HEK293T (cell line): Measurements from ENCODE around the gene FRK.
"Not testable (repeated sequence)": the region's sequence is repeated elsewhere in the genome, so short reads cannot be mapped to it uniquely, and the experiment has no call there.

Experiments used
- CTCF ChIA-PET: fragments of 350-600 bp; formaldehyde crosslinking; extraction: SDS; loops from one replicate; lab custom pipeline; 2021; ENCODE audit warnings: antibody characterized with exemption, inconsistent platforms; lab: Yijun Ruan, JAX
- POLR2A ChIA-PET: fragments of 350-600 bp; formaldehyde crosslinking; extraction: SDS; loops from one replicate; lab custom pipeline; 2020; ENCODE audit warnings: antibody characterized with exemption, inconsistent platforms; lab: Yijun Ruan, JAX
- DNase-seq: peaks from one replicate; pipeline ENCODE4 v3.0.0; 2012; ENCODE audit warnings: mixed read lengths; ENCODE audit errors: extremely low spot score
- ARNT ChIP-seq: fragments of 450-650 bp; IDR thresholded peaks from 2 replicates; pipeline ENCODE4 v1.6.1; 2017; ENCODE audit warnings: mild to moderate bottlenecking
- BHLHE40 ChIP-seq: fragments of 450-650 bp; IDR thresholded peaks from 2 replicates; pipeline ENCODE4 v1.6.1; 2016; ENCODE audit warnings: mild to moderate bottlenecking, moderate library complexity, borderline replicate concordance
- CTBP1 ChIP-seq: fragments of 450-650 bp; IDR thresholded peaks from 2 replicates; pipeline ENCODE4 v1.6.1; 2016; ENCODE audit warnings: borderline replicate concordance
- ELF4 ChIP-seq: fragments of 450-650 bp; IDR thresholded peaks from 2 replicates; pipeline ENCODE4 v1.6.1; 2017; ENCODE audit warnings: antibody characterized with exemption
- FOXA1 ChIP-seq: fragments of 450-650 bp; IDR thresholded peaks from 2 replicates; pipeline ENCODE4 v1.6.1; 2016; ENCODE audit warnings: mild to moderate bottlenecking
- FOXK2 ChIP-seq: fragments of 450-650 bp; IDR thresholded peaks from 2 replicates; pipeline ENCODE4 v1.6.1; 2016; ENCODE audit warnings: mild to moderate bottlenecking
- FOXM1 ChIP-seq: fragments of 450-650 bp; IDR thresholded peaks from 2 replicates; pipeline ENCODE4 v1.6.1; 2017; ENCODE audit warnings: mild to moderate bottlenecking, borderline replicate concordance
- HDGF ChIP-seq: fragments of 450-650 bp; IDR thresholded peaks from 2 replicates; pipeline ENCODE4 v1.6.1; 2017; ENCODE audit warnings: antibody characterized with exemption, borderline replicate concordance
- L3MBTL2 ChIP-seq: fragments of 450-650 bp; conservative IDR thresholded peaks from 2 replicates; pipeline ENCODE4 v1.6.1; 2016; ENCODE audit warnings: mild to moderate bottlenecking
- LEF1 ChIP-seq: fragments of 450-650 bp; IDR thresholded peaks from 2 replicates; pipeline ENCODE4 v1.6.1; 2017; ENCODE audit warnings: mild to moderate bottlenecking, borderline replicate concordance
- NFRKB ChIP-seq: fragments of 450-650 bp; IDR thresholded peaks from 2 replicates; pipeline ENCODE4 v1.6.1; 2016; ENCODE audit warnings: mild to moderate bottlenecking, moderate library complexity
- PKNOX1 ChIP-seq: fragments of 450-650 bp; IDR thresholded peaks from 2 replicates; pipeline ENCODE4 v1.6.1; 2016
- SP1 ChIP-seq: fragments of 450-650 bp; IDR thresholded peaks from 2 replicates; pipeline ENCODE4 v1.6.1; 2017
- SUZ12 ChIP-seq: fragments of 450-650 bp; IDR thresholded peaks from 2 replicates; pipeline ENCODE4 v1.6.1; 2016; ENCODE audit warnings: mild to moderate bottlenecking
- TARDBP ChIP-seq: fragments of 450-650 bp; IDR thresholded peaks from 2 replicates; pipeline ENCODE4 v1.6.1; 2016
- ZNF384 ChIP-seq: fragments of 450-650 bp; IDR thresholded peaks from 2 replicates; pipeline ENCODE4 v1.6.1; 2016

FRK gene

DNA sequence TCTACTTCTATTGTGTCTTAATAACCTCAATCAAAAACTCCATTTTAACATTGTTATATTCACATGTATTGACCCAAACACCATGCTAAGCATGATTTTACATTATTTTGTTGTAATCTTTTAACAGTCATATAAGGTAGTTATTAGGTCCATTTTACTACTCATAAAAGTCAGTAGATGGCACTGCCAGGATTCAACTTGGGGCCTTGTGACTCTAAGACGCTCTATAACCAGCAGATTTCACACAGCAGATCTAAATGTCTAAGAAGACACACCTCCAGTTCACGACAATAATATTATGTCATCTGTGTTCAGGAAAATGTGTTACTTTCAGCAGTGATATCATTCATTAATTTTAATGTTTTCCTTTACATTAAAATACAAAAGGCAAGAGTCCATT lies 88.0 kb downstream of the FRK start:
- DNase-seq: no peak
- ChIA-PET CTCF (interaction anchor here (0.7 kb wide), 1 partner anchor 83 kb away, joined by 3 read pairs; no protein-coding TSS in a partner anchor), POLR2A (interaction anchor here (0.5 kb wide), 1 partner anchor 9 kb away, joined by 3 read pairs; no protein-coding TSS in a partner anchor)
- no peak for TF ChIP-seq ELF4
- no peak for TF ChIP-seq SUZ12
- no peak for TF ChIP-seq CTBP1
- no peak for TF ChIP-seq ZNF384
- TF ChIP-seq FOXK2: no peak
- TF ChIP-seq NFRKB: no peak
- TF ChIP-seq ARNT: no peak

- no peak for DNase-seq
- TF ChIP-seq SP1: no peak
- TF ChIP-seq ARNT: no peak
- no peak for TF ChIP-seq PKNOX1
- TF ChIP-seq HDGF: no peak
- TF ChIP-seq LEF1: no peak
- no peak for TF ChIP-seq FOXA1
- no peak for TF ChIP-seq SUZ12
- TF ChIP-seq BHLHE40: no peak
- no peak for TF ChIP-seq NFRKB
- TF ChIP-seq ELF4: no peak
- no peak for TF ChIP-seq L3MBTL2
- TF ChIP-seq CTBP1: no peak
- TF ChIP-seq FOXM1: no peak
- TF ChIP-seq ZNF384: no peak
- POLR2A ChIA-PET: no interaction called here
- CTCF ChIA-PET: interaction anchor here (0.6 to 0.7 kb wide), 3 partner anchors 72 to 125 kb away, joined by 3 read pairs; no protein-coding TSS in a partner anchor
Observed at GRCh38 chr6:115971785-115972184, 88.9 kb downstream of the FRK start.

DNA sequence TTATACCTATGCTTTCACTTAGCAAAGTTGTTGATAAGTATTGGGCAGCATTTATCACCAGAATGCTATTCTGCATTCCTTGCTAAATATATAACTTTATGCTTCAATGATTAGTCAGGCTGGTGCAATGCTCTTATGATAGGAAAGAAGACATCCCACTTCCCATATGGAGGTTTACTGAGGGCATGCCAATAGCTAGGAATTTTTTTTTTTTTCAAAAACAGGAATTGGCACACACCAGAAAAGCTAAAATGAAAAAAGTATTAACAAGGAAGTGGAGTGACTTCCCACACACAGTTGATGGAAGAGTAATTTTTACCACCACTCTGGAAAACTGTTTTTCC lies 90.8 kb downstream of the FRK start:
- ChIA-PET POLR2A (no interaction called here), CTCF (no interaction called here)
- no peak for DNase-seq
- TF ChIP-seq ZNF384: no peak
- TF ChIP-seq CTBP1: no peak
- no peak for TF ChIP-seq FOXK2

DNA sequence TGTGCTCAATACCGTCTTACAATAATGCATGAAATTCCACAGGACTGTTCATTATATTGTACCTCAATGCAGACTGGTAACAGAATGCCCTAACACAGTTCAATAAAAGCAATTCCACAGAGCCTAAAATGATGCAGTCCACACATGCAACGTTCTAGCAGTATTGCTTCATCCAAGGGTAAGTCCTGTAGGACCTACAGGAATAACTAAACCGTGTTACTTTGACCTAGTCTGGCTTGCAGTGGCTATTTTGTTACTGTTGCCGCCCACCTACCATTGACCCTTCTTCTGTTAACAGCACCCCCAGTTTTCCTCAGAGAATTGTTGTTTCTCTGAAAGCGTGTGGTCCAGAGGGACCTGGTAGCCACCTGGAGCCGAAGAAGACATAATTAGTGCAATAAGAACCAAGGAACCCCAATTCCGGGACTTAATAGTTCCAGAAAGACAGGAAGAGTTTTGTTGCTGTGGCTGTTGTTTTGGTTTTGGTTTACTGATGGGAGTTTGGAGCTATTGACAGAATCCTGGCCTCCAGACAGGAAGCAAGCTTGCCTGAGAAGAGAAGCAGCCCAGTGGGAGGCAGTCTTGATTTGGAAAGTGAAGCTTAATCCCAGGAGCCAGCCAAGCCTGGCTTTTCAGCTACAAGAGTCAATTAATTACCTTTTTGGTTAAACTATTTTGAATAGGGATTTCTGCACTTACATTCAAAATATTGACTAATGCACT lies 91.3 kb downstream of the FRK start:
- DNase-seq: no peak
- CTCF ChIA-PET: no interaction called here
- TF ChIP-seq FOXM1 (no peak), HDGF (no peak), FOXK2 (no peak), PKNOX1 (no peak), L3MBTL2 (no peak), TARDBP (no peak)
- POLR2A ChIA-PET: no interaction called here

GRCh38 chr6:115960286-115960685 lies 100.4 kb downstream of the FRK start:
- CTCF ChIA-PET: not testable (repeated sequence)

DNA sequence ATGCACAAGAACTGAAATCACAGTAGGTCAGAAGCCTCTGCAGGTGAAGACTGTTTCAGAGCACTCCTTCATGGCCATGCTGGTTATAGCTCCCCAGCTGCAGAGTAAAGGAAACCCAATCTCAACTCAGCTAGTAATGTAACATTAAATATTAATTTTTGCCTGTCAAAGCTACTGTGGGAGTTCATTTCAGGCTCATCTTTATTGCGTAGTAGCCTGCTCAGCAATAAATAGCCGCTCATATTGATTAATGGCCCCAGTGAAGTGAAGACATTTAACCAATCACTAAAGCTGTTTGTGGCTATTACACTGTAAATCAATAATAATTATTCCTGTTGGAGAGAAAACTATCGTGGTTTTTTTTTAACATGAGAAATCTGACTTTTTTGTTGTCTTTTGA lies 101.7 kb downstream of the FRK start:
- POLR2A ChIA-PET: no interaction called here
- DNase-seq: no peak
- CTCF ChIA-PET: no interaction called here
- TF ChIP-seq NFRKB (no peak), HDGF (no peak), ARNT (no peak), FOXM1 (no peak), ZNF384 (no peak), FOXA1 (no peak), FOXK2 (no peak), BHLHE40 (no peak), SUZ12 (no peak), CTBP1 (no peak), PKNOX1 (no peak), TARDBP (no peak), L3MBTL2 (no peak), ELF4 (no peak), LEF1 (no peak), SP1 (no peak)

More at GRCh38 chr6:115960286-115960685, 100.4 kb downstream of the FRK start:
- POLR2A ChIA-PET, DNase-seq: not testable (repeated sequence)

DNA sequence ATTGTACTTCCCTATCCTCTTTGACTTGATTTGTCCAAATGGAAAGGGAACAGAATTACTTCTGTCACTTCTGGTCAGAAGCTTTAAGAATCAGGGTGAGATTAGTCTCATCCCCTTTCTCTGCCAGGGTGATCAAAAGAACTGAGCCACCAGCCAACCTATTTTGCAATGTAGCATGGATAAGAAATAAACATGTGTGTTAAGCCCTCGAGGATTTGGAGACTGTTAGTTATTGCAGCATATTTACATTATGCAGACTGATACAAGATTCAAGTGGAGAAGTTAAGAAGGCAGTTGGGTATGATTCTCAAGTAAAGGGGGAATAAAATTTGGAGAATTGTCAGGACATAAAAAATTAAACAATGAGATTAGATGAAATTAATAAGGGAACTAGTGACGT lies 106.0 kb downstream of the FRK start:
- ChIA-PET CTCF (no interaction called here), POLR2A (no interaction called here)
- TF ChIP-seq SUZ12: no peak
- no peak for TF ChIP-seq CTBP1
- no peak for TF ChIP-seq SP1
- no peak for TF ChIP-seq TARDBP
- no peak for TF ChIP-seq NFRKB
- no peak for TF ChIP-seq LEF1
- TF ChIP-seq ZNF384: no peak
- no peak for TF ChIP-seq BHLHE40
- no peak for TF ChIP-seq PKNOX1
- TF ChIP-seq FOXK2: no peak
- TF ChIP-seq L3MBTL2: no peak
- no peak for TF ChIP-seq ELF4
- no peak for TF ChIP-seq FOXM1
- TF ChIP-seq HDGF: no peak
- no peak for DNase-seq
